IgD-negative memory B cell (primary cell): ENCODE data around the gene PROKR2. TPM values are rescaled to one million over a fixed set of nuclear protein-coding genes. Genes with fewer than 3 reads are reported as not detected.

Source experiments
- polyA plus RNA-seq: library from polyadenylated mRNA; unstranded; fragments of 300-500 nt; fragmentation: Illumina TruSeq; gene quantifications from one replicate; pipeline ENCODE4 v1.2.3, GENCODE V29; 2021

The PROKR2 gene
- polyA plus RNA-seq, 1 donor from 2014 or later = not detected

Other genes with a start within 250 kb of the PROKR2 start
- gene TMEM230, start 203.9 kb downstream of the PROKR2 start, polyA plus RNA-seq = 183 TPM
- gene PCNA, start 197.0 kb downstream of the PROKR2 start, polyA plus RNA-seq = 42.1 TPM
- 42.3 TPM for gene CDS2, start 189.9 kb downstream of the PROKR2 start, polyA plus RNA-seq